Omental fat pad (tissue), 4 donors: ENCODE measurements around the gene ATG7. TPM values are rescaled to one million over a fixed set of nuclear protein-coding genes. Genes with fewer than 3 reads are reported as not detected.

Source experiments
- ATAC-seq: fragments of 150-250 bp; one replicate; pipeline ENCODE4 v1.9.1; 2016; ENCODE audit warnings: mild to moderate bottlenecking, moderate library complexity; ENCODE audit not compliant: low FRiP score
- DNase-seq: peaks from one replicate; pipeline ENCODE4 v3.0.0-alpha.2; 2019; ENCODE audit warnings: low spot score
- CTCF ChIP-seq, 3 donors: fragments of 450-650 bp; IDR thresholded peaks; one replicate each; pipeline ENCODE4 v1.5.1; 2016 to 2017; ENCODE audit warnings: antibody characterized with exemption in 3 of 3, mild to moderate bottlenecking in 3 of 3, moderate library complexity in 2 of 3
- total RNA-seq, 4 donors: library from RNA; depleted of rRNA; stranded (reverse); fragments of >200 nt; gene quantifications; one replicate each; pipeline ENCODE4 v1.1.0, GENCODE V29; 2016

ATG7 gene
- total RNA-seq, 4 donors from 2014 or later, result 62.9 to 96.7 (median 76.2) TPM

DNA sequence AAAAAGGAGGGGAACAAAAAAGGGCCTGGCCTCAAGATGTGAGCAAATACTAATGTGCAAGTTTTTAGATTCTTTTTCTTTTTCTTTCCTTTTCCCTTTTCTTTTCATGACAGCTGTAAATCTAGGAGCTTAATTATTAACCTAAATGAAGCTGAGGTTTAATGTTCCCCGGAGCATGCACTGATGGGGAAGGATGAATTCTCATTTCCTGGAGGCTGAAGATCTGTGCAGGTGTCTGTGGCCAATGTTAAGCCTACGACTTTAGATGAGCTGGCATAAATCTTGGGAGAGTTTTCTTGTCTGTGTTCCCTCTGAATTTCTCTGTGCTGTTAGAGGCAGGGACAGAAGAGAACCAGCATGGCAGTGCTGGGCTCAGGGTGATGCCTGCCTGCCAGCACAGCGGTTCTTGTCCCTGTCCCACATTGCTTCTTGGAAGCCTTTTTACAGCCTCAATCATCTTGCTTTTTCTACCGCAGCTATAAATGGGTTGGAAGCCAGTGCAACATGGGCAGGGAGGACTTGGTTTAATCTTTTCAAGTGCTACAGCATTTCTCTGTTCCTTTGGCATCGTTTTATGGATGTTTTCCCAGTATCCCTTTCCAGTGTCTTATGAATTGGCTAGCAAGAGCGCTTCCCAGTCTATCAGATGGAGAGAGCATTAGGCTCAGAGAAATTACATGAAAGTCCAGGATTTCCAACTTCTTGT lies 119.1 kb downstream of the ATG7 start:
- TF ChIP-seq CTCF (IDR thresholded peaks at IDR 0.05), result no peak
- no peak for ATAC-seq
- DNase-seq, result no peak

DNA sequence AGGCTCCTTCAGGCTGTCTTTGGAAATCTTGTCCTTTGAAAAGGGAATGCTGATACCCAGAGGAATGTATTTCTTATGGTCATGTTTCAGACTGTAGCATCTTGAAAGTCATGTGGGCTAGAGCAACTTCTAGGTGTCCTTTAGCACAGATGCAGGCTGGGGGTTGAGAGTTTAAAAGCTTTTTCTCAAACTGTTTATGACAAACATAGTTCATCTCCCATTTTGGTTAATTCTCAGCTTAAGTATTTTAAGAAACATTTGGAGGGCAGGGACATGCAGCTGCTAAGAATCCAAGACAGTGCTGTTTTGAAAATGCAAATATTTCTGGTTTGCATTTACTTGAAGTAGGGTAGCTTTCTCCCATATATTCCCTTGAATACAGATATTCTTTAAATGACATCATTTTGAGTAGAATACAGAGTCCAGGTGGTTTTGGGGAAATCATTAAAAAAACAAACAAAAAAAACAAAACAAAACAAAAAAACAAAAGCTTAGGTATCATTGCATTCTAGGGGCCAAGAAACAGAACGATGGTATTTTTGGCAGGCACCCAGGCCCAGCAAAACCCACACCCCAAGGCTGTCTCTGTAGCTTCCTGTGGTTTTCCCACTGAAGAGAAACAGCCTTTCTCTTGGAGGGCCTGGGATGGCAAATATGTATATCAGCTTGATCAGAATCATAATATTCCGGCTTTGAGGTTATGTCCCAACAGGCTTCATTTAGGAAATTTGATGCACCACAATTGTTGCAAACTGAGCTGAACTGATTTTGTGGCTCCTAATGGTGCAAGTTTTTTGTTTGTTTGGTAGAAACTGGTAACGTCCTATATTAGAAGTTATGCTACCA lies 120.0 kb downstream of the ATG7 start:
- DNase-seq (no peak), ATAC-seq (no peak)
- TF ChIP-seq CTCF (IDR thresholded peaks at IDR 0.05), result no peak

DNA sequence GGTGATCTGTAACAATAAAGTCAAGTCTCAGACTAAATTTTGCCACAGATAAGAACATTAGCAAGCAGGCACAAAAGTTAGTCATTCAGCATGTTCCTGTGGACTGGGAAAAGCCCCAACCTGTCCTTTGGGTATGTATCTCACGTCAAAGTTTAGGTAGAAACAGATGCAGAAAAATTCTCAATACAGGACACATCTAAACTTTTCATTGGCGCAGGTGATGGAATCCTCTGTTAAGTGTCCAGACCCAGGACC lies 120.6 kb downstream of the ATG7 start:
- no peak for TF ChIP-seq CTCF (IDR thresholded peaks at IDR 0.05)
- ATAC-seq (no peak), DNase-seq (no peak)

- no peak for DNase-seq
- TF ChIP-seq CTCF (IDR thresholded peaks at IDR 0.05), result no peak
- no peak for ATAC-seq
Measured at GRCh38 chr3:11393401-11393800, 121.2 kb downstream of the ATG7 start.

GRCh38 chr3:11394392-11394791 lies 122.2 kb downstream of the ATG7 start:
- no peak for TF ChIP-seq CTCF (IDR thresholded peaks at IDR 0.05)
- no peak for ATAC-seq
- DNase-seq, result no peak

DNA sequence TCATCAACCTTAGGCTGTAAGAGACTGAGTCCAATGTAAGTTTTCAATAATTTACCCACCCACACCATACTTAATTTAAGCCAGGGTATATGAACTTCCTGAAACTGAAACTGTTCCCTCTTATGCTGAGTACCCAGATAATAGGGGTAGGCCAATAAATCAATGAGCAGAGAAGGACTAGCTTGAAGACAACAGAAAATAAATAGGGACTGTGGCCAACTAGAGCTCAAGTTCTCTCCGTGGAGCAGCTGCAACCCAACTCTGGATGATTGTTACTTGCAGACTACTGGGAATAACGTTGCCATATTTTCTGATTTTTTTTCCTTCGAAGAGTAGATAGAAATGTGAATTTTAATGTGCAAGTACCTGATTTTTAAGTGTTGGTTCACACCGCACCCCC lies 128.0 kb downstream of the ATG7 start:
- DNase-seq (no peak), ATAC-seq (no peak)
- TF ChIP-seq CTCF (IDR thresholded peaks at IDR 0.05), result no peak

DNA sequence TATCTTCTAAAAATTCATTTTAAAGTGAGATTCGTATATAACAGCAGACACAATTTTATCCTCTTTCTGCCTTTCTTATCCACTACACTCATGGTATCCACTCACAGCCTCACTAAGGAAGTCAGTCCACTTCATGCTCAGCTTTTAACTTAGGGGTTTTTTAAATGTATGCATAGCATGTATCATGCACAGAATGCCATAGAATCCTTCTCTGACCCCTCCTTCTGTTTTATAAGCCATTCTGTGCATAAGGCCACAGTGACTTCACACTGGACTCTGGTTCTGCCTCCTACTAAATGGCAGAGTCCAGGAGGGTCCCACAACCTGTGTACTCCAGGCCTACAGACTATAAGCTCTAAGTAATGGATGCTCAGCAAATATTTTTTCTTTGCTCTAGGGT lies 129.2 kb downstream of the ATG7 start:
- ATAC-seq (no peak), DNase-seq (no peak)
- no peak for TF ChIP-seq CTCF (IDR thresholded peaks at IDR 0.05)
